Stimulated activated CD4-positive, alpha-beta T cell treated with anti-CD3 and anti-CD28 coated beads, TNF-alpha, amount 100 ng/mL, for 4 hours (primary cell): ENCODE data around the gene NPEPL1.

Source experiments
- DNase-seq, 3 experiments: peaks; one replicate each; pipeline ENCODE4 v3.0.0-alpha.2; 2020; ENCODE audit warnings: low read depth in 3 of 3

NPEPL1 gene

GRCh38 chr20:58700121-58700821 lies 7.7 kb downstream of the NPEPL1 start:
- DNase-seq, result no peak

- DNase-seq, result no peak
These were observed 8.2 kb downstream of the NPEPL1 start for GRCh38 chr20:58700823-58701222.

- no peak for DNase-seq
These were observed 9.0 kb downstream of the NPEPL1 start for GRCh38 chr20:58701431-58702160.

GRCh38 chr20:58702161-58702510 lies 9.5 kb downstream of the NPEPL1 start:
- no peak for DNase-seq

- no peak for DNase-seq
These were observed 10.5 kb downstream of the NPEPL1 start for GRCh38 chr20:58702859-58703648.

- no peak for DNase-seq
These were observed 11.3 kb downstream of the NPEPL1 start for GRCh38 chr20:58703765-58704371.

- DNase-seq, result no peak
These were observed 12.8 kb downstream of the NPEPL1 start for GRCh38 chr20:58705208-58705926.

- DNase-seq, result no peak
These were observed 13.7 kb downstream of the NPEPL1 start for GRCh38 chr20:58706150-58706892.

- DNase-seq, result no peak
These were observed 14.5 kb downstream of the NPEPL1 start for GRCh38 chr20:58706975-58707681.

GRCh38 chr20:58707770-58708169 lies 15.2 kb downstream of the NPEPL1 start:
- DNase-seq, result no peak

GRCh38 chr20:58708246-58708931 lies 15.8 kb downstream of the NPEPL1 start:
- no peak for DNase-seq

GRCh38 chr20:58709013-58709702 lies 16.6 kb downstream of the NPEPL1 start:
- no peak for DNase-seq

GRCh38 chr20:58709703-58710039 lies 17.1 kb downstream of the NPEPL1 start:
- no peak for DNase-seq

GRCh38 chr20:58710481-58711265 lies 18.1 kb downstream of the NPEPL1 start:
- no peak for DNase-seq

GRCh38 chr20:58711266-58712051 lies 18.9 kb downstream of the NPEPL1 start:
- DNase-seq, result no peak

- DNase-seq, result no peak
These were observed 19.7 kb downstream of the NPEPL1 start for GRCh38 chr20:58712151-58712791.
